Measurements from ENCODE around the gene SLC25A24. TPM values are rescaled to one million over a fixed set of nuclear protein-coding genes. Genes with fewer than 3 reads are reported as not detected.
"Not testable (repeated sequence)": the region's sequence is repeated elsewhere in the genome, so short reads cannot be mapped to it uniquely, and the experiment has no call there.

SLC25A24 gene
- total RNA-seq, 1 donor from 2014 or later, result 38.9 TPM

GRCh38 chr1:108140177-108140576 is 60.0 kb downstream of the SLC25A24 start:
- no peak for DNase-seq (ENCODE audit: low read depth in 2 of 2)

- not testable (repeated sequence) for DNase-seq (ENCODE audit: low read depth in 2 of 2)
Measured at GRCh38 chr1:108139555-108139954, 60.6 kb downstream of the SLC25A24 start.

DNA sequence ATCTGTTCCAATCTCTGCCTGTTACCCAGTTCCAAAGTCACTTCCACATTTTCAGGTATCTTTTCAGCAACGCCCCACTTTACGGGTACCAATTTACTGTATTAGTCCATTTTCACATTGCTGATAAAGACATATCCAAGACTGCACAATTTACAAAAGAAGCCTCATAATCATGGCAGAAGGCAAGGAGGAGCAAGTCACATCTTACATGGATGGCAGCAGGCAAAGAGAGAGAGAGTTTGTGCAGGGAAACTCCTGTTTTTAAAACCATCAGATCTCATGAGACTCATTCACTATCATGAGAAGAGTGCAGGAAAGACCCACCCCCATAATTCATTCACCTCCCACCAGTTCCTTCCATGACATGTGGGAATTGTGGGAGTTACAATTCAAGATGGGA is 67.0 kb downstream of the SLC25A24 start:
- DNase-seq (ENCODE audit: low read depth in 2 of 2), result not testable (repeated sequence)

DNA sequence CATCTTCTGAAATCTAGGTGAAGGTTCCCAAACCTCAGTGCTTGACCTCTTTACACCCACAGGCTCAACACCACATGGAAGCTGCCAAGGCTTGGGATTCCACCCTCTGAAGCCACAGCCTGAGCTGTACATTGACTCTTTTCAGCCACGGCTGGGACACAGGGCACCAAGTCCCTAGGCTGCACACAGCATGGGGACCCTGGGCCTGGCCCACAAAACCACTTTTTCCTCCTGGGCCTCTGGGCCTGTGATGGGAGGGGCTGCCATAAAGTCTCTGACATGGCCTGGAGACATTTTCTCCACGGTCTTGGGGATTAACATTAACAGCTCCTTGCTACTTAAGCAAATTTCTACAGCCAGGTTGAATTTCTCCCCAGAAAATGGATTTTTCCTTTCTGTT is 67.8 kb downstream of the SLC25A24 start:
- not testable (repeated sequence) for DNase-seq (ENCODE audit: low read depth in 2 of 2)

DNA sequence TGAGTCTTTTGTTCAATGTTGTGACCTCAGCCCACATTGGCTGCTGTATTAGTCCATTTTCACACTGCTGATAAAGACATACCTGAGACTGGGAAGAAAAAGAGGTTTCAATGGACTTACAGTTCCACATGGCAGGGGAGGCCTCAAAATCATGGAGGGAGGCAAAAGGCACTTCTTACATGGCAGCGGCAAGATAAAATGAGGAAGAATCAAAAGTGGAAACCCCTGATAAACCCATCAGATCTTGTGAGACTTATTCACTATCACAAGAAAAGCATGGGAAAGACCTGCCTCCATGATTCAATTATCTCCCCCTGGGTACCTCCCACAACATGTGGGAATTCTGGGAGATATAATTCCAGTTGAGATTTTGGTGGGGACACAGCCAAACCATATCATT is 68.9 kb downstream of the SLC25A24 start:
- not testable (repeated sequence) for DNase-seq (ENCODE audit: low read depth in 2 of 2)

- no peak for DNase-seq (ENCODE audit: low read depth in 2 of 2)
Measured at GRCh38 chr1:108130794-108131193, 69.3 kb downstream of the SLC25A24 start.

DNA sequence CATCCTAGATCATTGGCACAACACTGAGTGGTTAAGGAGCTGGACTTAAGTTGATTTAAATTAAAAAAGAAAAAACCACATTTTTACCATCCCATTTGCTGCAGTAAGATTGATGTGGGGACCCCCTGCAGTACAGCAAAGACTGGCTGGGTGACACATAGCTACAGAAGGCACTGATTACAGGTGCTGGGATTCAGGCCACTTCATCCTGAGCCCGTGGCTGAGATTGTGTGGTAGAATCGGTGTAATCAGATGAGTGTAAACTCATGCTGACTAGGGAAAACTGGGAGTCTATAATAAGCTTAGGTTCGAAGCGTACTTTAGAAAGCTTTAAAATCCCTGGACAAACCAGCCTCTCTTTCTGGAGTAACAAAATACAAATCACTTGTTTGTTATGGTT is 70.1 kb downstream of the SLC25A24 start:
- DNase-seq (ENCODE audit: low read depth in 2 of 2), result no peak

GRCh38 chr1:108125312-108126138 is 74.6 kb downstream of the SLC25A24 start:
- DNase-seq (ENCODE audit: low read depth in 2 of 2), result peak; percentile 80 to 94

GRCh38 chr1:108124622-108125311 is 75.4 kb downstream of the SLC25A24 start:
- peak in 1 of 2 donors; percentile 27 for DNase-seq (ENCODE audit: low read depth in 2 of 2)

GRCh38 chr1:108124023-108124422 is 76.1 kb downstream of the SLC25A24 start:
- no peak for DNase-seq (ENCODE audit: low read depth in 2 of 2)

DNA sequence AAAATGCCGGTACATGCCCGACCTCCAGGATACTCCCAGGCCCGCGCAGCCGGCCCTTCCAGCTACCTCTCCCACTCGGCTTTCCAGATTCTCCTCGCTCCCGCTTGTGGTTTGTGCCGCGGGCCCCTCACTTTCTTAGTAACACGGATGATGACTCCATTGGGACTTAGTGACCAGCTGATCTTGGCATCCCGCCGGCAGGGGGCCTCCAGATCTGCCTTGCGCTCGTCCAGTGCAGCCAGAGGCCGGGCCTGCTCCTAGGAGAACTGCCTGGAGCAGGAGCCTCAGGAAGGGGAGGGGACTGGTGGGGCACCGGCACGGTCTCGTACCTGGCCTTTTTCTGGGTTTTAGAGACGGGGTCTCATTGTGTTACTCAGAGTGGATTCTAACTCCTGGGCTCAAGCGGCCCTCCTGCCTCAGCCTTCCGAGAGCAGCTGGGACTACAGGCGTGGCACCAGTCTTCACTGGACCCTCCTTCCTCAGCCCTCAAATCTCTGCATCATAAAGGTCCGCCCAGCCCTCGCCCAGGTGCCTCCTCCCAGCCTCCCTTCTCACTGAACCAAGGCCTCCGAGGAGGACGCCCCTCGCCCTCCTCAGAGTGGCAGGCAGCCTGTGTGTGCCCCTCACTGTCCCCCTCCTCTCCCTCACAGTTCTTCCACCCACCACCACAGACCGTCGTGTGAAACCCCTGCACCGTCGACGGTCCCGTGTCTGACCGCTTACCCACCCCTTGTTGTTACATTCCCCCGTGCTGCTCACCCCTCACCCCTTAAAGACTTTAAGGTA is 78.6 kb downstream of the SLC25A24 start:
- no peak for DNase-seq (ENCODE audit: low read depth in 2 of 2)

DNA sequence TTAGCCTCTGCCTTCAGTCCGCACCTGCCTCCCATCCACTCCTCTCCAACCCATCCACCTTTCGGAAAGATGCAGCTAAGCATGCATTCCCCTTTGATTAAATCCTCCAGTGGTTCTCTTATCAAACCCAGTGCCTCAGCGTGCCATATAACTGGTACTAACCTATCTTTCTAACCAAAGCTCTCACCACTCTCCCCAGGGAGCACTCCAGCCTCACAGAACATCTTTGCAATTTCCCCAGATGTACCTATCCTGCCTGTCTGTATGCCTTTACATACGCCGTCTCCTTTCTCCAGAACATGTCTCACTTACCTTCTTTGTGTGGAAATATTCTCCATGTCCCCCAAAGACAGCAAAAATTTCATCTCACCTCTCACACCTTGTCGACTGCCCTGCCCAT is 80.0 kb downstream of the SLC25A24 start:
- no peak for DNase-seq (ENCODE audit: low read depth in 2 of 2)

DNA sequence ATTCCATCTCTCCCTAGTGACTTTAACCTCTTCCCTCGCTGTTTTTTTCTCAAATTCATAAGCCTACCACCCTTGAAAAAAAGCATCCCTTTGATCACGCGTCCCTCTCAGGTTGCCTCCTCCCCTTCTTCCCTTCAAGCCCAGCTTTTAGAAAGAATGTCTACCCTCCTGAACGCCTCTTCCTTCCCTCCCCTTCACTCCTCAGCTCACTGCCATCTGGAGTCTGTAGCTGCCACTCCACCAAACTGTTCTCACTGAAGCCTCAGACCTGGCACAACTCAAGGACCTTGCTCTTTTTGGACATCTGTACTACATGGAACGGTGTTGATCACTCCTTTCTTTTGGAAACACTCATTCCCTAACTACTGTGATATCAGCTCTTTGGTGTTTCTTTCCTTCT is 80.6 kb downstream of the SLC25A24 start:
- no peak for DNase-seq (ENCODE audit: low read depth in 2 of 2)

GRCh38 chr1:108117945-108118902 is 81.9 kb downstream of the SLC25A24 start:
- no peak for DNase-seq (ENCODE audit: low read depth in 2 of 2)

GRCh38 chr1:108117237-108117636 is 82.9 kb downstream of the SLC25A24 start:
- no peak for DNase-seq (ENCODE audit: low read depth in 2 of 2)

DNA sequence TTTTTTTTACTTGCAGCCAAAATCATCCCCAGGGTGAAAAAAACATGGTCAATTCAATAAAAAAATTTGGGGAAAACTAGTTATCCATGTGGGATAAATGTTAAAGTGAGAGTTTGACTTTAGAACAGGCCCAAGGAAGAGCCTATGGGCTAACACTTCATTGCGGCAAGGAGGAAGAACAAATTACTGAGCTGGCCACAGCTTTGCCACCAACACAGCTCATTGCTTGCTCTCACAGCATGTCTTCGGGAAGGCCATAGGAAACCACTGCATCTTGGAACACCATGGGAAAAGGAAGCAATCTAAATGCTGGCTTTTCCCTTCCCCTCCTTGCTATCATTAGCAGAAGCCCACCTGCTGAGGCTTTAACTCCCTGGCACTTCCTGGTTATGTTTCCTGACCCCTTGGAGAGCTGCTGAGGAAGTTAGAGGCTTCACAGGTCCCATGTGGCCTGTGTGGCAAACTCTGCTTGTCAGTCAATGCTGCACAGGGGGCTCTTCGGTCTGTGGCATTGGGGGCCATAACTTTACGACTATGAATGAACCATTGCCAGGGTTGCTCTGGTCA is 86.0 kb downstream of the SLC25A24 start:
- DNase-seq (ENCODE audit: low read depth in 2 of 2), result peak in 1 of 2 donors; percentile 30

GRCh38 chr1:108113496-108113895 is 86.6 kb downstream of the SLC25A24 start:
- no peak for DNase-seq (ENCODE audit: low read depth in 2 of 2)

DNA sequence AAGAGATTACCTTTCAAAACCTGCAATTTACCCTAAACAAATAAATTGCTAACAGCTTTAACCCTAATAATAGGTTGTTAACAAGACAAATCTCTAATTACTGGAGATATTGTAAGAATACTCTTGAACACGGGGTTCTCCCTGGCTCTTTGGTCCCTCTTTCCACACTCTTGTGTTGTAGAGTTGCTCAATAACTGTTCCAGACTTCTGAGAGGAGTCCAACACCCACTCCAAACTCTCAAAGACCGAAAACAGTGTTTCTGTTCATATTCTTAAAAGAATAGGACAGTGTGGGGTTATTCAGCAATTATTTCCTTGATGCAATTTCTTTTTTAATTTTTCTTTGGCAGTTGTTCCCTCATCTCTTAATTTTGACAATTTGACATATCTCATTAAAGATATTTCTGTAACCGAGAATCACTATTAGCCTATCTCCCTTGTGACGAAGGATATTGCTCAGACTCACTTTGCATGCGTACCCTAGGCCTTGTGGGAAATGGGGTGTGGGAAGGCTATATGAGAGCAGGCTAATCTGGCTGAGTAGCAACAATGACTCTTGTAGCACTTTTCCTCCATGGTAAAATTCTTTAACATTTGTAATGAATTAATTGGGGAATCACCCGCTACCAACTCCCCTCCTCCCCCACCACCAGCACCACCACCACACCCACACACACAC is 90.7 kb downstream of the SLC25A24 start:
- no peak for DNase-seq (ENCODE audit: low read depth in 2 of 2)

- DNase-seq (ENCODE audit: low read depth in 2 of 2), result no peak
Measured at GRCh38 chr1:108108119-108108518, 92.0 kb downstream of the SLC25A24 start.

GRCh38 chr1:108107658-108108057 is 92.5 kb downstream of the SLC25A24 start:
- DNase-seq (ENCODE audit: low read depth in 2 of 2), result peak in 1 of 2 donors; percentile 65
